GM04504 (cell line): Measurements from ENCODE around the gene SMG6.

Experiments
- DNase-seq: peaks from one replicate; pipeline ENCODE4 v3.0.0-alpha.2; 2012; ENCODE audit warnings: low read depth

Gene SMG6

GRCh38 chr17:2076087-2076984, 227.2 kb downstream of the SMG6 start:
- DNase-seq = no peak

GRCh38 chr17:2075336-2076086, 228.1 kb downstream of the SMG6 start:
- no peak for DNase-seq

GRCh38 chr17:2074919-2075318, 228.7 kb downstream of the SMG6 start:
- DNase-seq = no peak

- DNase-seq = no peak
Observed at GRCh38 chr17:2071455-2072281, 231.9 kb downstream of the SMG6 start.

- no peak for DNase-seq
Observed at GRCh38 chr17:2071024-2071385, 232.6 kb downstream of the SMG6 start.

- DNase-seq = no peak
Observed at GRCh38 chr17:2070241-2071023, 233.2 kb downstream of the SMG6 start.

- DNase-seq = no peak
Observed at GRCh38 chr17:2068519-2069051, 235.0 kb downstream of the SMG6 start.

GRCh38 chr17:2068031-2068518, 235.5 kb downstream of the SMG6 start:
- peak; percentile 92 for DNase-seq

GRCh38 chr17:2067608-2068024, 236.0 kb downstream of the SMG6 start:
- DNase-seq = no peak

GRCh38 chr17:2067048-2067561, 236.5 kb downstream of the SMG6 start:
- DNase-seq = no peak

- DNase-seq = no peak
Observed at GRCh38 chr17:2065949-2066400, 237.6 kb downstream of the SMG6 start.

GRCh38 chr17:2064980-2065785, 238.4 kb downstream of the SMG6 start:
- DNase-seq = no peak

- DNase-seq = no peak
Observed at GRCh38 chr17:2064520-2064971, 239.0 kb downstream of the SMG6 start.

- DNase-seq = no peak
Observed at GRCh38 chr17:2064147-2064489, 239.5 kb downstream of the SMG6 start.

- DNase-seq = no peak
Observed at GRCh38 chr17:2063261-2064146, 240.1 kb downstream of the SMG6 start.

- no peak for DNase-seq
Observed at GRCh38 chr17:2062571-2063183, 240.9 kb downstream of the SMG6 start.

- no peak for DNase-seq
Observed at GRCh38 chr17:2061441-2061958, 242.1 kb downstream of the SMG6 start.
